NCI-H2107 (cell line): ENCODE data around the gene PRSS27.
"Not testable (repeated sequence)": the region's sequence is repeated elsewhere in the genome, so short reads cannot be mapped to it uniquely, and the experiment has no call there.

Experiments
- DNase-seq: peaks from one replicate; lab custom pipeline; 2025; lab: John Stamatoyannopoulos, UW

PRSS27 gene

GRCh38 chr16:2671741-2672140, 48.3 kb downstream of the PRSS27 start:
- DNase-seq = no peak

DNA sequence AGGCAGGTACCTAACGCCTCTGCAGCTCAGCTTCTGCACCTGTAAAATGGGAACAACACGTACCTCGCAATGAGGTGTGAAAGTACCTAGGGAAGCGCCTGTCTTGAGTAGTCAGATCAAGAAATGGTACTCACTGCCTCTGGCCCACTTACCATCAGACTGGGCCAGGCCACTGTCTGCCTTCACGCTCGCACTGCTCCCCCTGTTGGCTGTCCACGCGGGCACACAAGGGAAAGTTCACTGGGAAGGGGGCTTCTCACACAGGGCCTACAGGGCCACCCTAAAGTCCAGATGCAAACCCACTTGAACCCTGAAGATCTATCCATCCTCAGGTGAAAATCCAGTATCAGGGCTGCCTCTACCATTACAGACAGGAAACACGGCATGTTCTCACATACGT, 48.8 kb downstream of the PRSS27 start:
- DNase-seq = not testable (repeated sequence)

- not testable (repeated sequence) for DNase-seq
Observed at GRCh38 chr16:2670017-2670416, 50.0 kb downstream of the PRSS27 start.

- DNase-seq = not testable (repeated sequence)
Observed at GRCh38 chr16:2669587-2669986, 50.4 kb downstream of the PRSS27 start.

DNA sequence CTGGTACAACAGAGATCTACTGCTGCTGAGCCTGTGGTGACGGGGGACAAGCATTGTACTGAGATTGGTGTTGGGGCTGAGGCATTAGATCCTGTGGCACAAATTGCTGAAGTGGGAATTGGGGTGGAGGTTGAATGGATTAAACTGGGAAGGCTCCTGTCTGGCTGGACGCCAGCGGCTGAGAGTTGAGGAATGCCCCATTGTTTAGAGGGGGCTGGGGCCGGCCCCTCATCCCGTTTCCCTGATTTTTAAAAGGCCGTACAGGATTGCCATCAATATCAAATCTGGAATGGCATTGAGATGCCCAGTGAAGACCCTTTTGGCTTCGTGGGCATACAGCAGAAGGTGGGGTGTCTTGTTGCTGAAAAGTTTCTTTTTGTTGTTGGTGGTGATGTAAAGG, 53.4 kb downstream of the PRSS27 start:
- DNase-seq = not testable (repeated sequence)

DNA sequence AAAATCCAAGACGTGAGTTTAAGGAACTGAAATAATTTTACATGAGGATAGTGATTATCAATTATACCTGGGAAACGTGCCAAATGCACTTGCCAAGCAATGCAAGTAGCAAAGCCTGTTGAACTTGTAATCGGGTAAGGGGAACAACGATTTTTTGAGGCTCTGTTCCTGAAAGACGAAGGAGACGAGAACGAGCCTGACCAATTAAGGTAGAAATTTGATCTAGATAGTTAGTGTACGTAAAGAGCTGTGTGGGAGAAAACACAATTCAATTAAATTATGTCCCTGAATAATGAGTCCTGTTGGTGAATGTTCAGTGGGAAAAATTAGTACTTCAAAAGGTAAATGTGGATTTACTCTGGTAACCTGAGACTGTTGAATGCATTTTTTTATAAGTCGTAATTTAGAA, 55.4 kb downstream of the PRSS27 start:
- peak; percentile 10 for DNase-seq

DNA sequence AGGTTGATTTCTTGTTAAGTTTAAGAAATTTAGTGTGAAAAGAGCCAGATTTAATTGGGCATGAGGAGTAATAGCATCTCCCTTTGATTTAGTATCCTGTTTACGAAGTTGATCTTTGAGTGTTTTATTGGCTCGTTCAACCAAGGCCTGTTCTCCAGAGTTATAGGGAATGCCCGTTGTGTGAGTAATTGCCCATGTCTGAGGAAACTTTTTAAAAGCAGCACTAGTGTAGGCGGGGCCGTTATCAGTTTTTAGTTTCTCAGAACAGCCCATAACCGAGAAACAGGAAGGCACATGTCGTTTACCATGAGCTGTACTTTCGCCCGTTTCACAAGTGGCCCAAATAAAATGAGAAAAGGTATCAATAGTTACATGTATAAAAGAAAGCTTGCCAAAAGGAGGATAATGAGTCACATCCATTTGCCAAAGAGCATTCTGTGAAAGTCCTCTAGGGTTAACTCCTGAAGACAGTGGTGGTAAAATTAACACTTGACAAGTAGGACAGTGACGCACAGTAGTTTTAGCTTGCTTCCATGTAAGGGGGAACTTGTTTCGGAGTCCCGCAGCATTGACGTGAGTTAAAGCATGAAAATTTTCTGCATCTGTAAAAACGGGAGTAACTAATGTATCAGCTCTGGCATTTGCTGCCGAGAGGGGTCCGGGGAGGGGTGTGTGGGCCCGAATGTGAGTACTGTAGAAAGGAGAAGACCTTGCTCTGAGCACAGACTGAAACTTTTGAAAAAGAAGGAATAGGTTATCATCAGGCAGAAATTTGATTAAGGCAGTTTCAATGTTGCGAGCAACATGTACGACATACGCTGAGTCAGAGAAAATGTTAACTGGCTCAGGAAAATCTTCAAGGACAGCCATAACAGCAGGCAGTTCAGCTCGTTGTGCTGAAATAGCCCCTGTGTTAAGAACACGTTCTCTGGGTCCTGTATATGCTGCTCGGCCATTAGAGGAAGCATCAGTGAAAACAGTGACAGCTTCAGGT, 56.2 kb downstream of the PRSS27 start:
- no peak for DNase-seq
